ENCODE results near the gene SFXN5.
"Not testable (repeated sequence)": the region's sequence is repeated elsewhere in the genome, so short reads cannot be mapped to it uniquely, and the experiment has no call there.

SFXN5 gene

DNA sequence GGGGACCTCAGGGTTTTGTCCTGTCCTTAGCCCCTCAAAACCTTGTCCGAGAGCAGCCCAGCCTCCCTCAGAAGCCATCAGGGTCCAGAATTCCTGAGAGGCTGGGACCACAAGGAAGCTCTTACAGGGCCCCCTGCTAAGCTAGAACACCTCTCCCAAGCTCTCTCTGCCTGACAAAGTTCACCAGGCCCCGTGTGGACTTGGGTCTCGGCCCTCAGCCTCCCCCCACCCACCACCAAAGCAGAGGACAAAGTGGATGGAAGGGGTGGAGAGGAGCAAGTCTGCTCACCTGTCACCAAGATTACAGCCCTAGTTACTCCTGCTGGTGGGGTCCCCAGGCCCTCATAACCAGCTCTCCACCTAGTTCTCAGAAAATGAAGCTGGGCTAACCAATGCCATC, 24.4 kb upstream of the SFXN5 start:
- TF ChIP-seq, protein P1, sequence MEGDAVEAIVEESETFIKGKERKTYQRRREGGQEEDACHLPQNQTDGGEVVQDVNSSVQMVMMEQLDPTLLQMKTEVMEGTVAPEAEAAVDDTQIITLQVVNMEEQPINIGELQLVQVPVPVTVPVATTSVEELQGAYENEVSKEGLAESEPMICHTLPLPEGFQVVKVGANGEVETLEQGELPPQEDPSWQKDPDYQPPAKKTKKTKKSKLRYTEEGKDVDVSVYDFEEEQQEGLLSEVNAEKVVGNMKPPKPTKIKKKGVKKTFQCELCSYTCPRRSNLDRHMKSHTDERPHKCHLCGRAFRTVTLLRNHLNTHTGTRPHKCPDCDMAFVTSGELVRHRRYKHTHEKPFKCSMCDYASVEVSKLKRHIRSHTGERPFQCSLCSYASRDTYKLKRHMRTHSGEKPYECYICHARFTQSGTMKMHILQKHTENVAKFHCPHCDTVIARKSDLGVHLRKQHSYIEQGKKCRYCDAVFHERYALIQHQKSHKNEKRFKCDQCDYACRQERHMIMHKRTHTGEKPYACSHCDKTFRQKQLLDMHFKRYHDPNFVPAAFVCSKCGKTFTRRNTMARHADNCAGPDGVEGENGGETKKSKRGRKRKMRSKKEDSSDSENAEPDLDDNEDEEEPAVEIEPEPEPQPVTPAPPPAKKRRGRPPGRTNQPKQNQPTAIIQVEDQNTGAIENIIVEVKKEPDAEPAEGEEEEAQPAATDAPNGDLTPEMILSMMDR (IDR thresholded peaks at IDR 0.05; ENCODE audit: insufficient read depth, low read depth, low read length, missing control alignments) = no peak
- DNase-seq (ENCODE audit: low read depth) = no peak

DNA sequence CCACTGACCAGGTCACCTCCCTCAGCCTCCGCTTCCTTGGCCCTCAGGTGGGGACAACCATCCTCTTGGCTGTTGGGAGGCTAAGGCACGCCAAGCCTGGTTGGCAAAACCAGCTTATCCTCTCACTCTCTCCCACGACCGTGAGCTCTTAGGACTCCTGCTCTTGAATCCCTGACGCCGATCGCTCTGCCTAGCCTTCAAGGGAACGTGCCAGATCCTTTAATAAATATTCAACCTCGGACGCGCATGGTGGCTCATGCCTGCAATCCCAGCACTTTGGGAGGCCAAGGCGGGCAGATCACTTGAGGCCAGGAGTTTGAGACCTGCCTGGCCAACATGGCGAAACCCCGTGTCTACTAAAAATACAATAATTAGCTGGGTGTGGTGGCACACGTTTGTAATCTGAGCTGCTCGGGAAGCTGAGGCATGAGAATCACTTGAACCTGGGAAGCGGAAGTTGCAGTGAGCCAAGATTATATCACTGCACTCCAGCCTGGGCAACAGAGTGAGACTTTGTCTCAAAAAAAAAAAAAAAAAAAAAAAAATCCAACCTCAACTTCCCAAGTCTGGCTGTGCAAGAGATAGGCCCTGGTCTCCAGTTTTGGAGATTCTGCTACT, 22.2 kb upstream of the SFXN5 start:
- H3K4me3 ChIP-seq (ENCODE audit: low read depth, low read length); DNase-seq (ENCODE audit: low read depth): not testable (repeated sequence)

More for the DNA sequence above, 24.4 kb upstream of the SFXN5 start:
- no peak overlapping the region for H3K4me3 ChIP-seq (ENCODE audit: low read depth, low read length)

DNA sequence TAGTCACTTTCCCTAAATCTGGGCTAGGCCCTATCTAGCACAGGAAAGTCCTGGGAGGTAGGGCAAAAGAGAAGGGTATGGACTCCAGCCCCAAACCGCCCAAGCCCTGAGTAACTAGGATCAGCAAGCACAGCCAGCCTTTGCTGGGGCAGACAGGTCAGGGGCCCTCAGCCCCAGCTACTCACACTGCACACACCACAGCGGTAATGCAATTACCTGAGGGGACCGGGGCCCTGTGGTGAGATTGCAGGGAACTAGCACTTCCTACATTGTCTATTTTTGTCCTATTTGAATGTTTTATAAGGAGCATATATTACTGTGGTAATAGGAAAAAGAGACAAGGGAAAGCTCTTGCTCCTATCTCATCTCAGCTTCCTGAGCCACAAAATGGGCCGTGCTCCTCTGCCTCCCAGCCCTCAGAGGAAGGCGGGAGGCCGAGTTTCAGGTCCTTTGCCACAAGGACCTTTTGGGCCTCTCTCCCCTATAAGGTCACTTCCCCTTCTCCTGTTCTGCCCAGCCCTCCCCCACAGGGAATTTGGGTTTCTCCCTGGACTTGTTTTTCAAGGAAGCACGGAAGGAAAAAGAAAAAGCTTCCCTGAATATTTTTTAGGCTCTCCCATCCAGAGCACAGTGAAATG, 20.8 kb upstream of the SFXN5 start:
- no peak for DNase-seq (ENCODE audit: low read depth)
- TF ChIP-seq, protein P1 (IDR thresholded peaks at IDR 0.05; ENCODE audit: insufficient read depth, low read depth, low read length, missing control alignments) = no peak
- no peak overlapping the region for H3K4me3 ChIP-seq (ENCODE audit: low read depth, low read length)

DNA sequence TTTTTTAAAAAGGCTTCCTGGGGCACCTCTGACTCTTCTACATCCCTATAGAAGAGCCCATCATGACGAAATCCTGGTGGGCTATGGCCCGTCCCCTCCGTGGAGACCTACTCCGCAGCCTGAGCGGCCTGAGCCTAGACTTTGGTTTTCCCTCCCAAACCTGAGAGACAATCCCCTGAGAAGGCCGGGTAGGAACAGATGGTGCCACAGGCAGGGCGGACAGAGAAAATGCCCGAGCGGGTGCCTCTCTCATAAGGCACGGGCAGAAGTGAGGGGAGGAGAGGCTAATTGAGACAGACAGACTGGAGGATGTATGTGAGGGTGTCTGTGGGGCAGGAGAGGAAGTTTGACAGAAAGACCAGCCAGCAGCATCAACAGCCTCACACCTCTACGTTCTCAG, 20.2 kb upstream of the SFXN5 start:
- DNase-seq (ENCODE audit: low read depth) = no peak
- TF ChIP-seq, protein P1 (IDR thresholded peaks at IDR 0.05; ENCODE audit: insufficient read depth, low read depth, low read length, missing control alignments) = no peak
- no peak overlapping the region for H3K4me3 ChIP-seq (ENCODE audit: low read depth, low read length)

DNA sequence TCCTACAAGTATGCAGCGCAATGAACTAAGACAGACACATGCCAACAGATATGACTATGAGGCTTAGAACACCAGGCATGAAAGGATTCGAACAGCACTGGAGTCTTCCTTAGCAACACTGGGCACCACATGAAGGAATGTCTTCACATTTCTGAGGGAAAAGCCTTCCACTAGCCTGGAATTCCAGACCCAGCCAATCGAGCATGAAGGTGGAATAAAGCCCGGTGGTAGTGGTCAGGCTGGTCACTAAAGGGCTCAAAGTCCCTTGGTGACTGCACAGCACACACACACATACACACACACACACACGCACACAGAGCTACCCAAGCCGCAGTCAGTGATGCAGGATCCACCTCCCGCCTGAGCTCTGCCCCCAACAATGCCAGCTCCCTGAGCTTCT, 19.7 kb upstream of the SFXN5 start:
- H3K4me3 ChIP-seq (ENCODE audit: low read depth, low read length) = no peak overlapping the region
- DNase-seq (ENCODE audit: low read depth) = no peak
- TF ChIP-seq, protein P1 (IDR thresholded peaks at IDR 0.05; ENCODE audit: insufficient read depth, low read depth, low read length, missing control alignments) = no peak

DNA sequence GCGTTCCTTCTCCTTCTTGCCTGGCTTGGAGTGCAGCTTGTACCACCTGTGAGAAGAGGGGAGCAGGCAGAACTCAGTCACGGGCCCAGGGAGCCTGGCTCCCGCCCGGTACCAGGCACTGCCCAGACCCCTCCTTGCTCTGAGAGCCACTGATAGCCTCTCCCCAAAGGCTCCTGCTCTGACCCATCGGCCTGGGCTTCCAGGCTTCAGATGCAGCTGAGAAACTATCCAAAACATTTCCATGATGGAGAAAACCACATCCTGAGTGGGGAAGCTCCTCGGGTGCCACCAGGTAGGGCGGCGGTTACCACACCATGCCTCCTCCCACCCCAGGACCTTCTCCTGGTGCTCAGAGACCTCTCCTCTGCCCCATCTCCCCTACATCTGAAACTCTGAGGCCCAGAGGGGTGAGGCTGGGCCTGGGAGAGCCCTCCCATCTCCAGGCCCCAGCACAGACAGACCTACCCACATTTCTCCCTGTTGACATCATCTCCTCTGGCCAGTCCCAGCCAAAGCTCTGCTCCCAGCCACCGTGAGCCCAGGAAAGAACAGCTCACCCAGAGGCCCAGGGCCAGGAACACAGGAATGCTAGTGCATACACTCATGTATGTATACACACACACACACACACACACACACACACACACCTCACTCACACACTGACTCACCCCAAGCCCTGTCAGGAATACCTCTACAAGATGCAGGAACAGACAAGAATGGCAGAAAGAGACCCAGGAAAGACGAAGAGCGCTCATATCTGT, 17.9 kb upstream of the SFXN5 start:
- H3K4me3 ChIP-seq (ENCODE audit: low read depth, low read length) = no peak overlapping the region
- no peak for DNase-seq (ENCODE audit: low read depth)
- TF ChIP-seq, protein P1 (IDR thresholded peaks at IDR 0.05; ENCODE audit: insufficient read depth, low read depth, low read length, missing control alignments) = no peak

DNA sequence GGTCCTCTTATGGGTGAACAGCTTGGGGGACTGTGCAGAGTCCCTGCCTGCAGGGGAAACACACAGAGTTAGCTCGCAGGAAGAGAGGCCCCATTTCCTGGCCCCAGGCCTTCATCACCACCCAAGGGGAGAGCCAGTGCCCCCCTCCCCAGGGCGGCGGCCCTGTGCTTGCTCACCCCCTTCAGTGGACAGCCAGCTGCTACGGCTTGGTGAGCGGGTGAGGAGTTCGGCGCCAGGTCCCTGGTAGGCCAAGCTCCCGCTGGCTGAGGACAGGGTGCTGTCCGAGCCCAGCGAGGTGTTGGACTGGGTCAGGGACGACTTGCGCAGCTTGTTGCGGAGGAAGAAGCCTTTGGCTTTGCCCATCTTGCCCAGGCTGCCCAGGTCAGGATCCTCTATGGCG, 17.2 kb upstream of the SFXN5 start:
- H3K4me3 ChIP-seq (ENCODE audit: low read depth, low read length) = no peak overlapping the region
- TF ChIP-seq, protein P1 (IDR thresholded peaks at IDR 0.05; ENCODE audit: insufficient read depth, low read depth, low read length, missing control alignments) = no peak
- no peak for DNase-seq (ENCODE audit: low read depth)

All from GM12865 (cell line).